Bone marrow (tissue), 2 donors: ENCODE results near the gene PABPN1.

Experiments
- DNase-seq, 2 donors: peaks; one replicate each; lab custom pipeline; 2025; lab: John Stamatoyannopoulos, UW

The PABPN1 gene

GRCh38 chr14:23326491-23327332 lies 5.5 kb downstream of the PABPN1 start:
- no peak for DNase-seq

GRCh38 chr14:23327947-23328744 lies 6.9 kb downstream of the PABPN1 start:
- DNase-seq = peak in 1 of 2 donors; percentile 49

DNA sequence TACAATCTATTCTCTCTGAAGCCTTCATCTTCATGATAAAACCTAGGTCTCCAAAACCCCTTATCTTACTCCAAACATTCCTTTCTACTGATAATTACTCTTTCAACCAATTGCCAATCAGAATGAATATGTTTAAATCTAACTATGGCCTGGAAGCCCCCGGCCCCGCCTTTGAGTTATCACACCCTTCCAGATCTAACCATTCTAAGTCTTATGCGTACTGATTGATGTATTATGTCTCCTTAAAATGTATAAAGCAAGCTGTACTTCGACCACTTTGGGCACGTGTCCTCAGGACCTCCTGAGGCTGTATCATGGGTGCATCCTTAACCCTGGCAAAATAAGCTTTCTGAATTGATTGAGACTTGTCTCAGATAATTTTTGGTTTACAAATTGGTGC lies 14.4 kb downstream of the PABPN1 start:
- no peak for DNase-seq

- no peak for DNase-seq
Measured at GRCh38 chr14:23339506-23340268, 18.4 kb downstream of the PABPN1 start.

DNA sequence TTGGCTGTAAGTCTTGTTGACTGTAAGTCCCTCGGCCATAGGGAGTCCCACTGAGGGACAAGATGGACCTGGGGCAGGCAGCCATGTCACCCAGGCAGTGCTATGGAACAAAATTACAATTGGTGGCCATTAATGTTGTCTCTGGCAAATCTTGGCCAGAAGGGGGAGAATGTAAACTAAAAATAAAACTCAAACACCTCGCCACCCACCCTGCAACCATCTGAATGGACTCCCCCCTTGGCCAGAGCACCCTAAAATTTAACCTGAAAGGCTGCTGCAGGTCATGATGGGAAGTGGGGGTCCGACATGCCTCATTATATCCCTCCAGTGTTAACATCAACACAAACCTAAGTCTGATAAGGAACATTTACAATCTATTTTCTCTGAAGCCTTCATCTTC lies 23.2 kb downstream of the PABPN1 start:
- no peak for DNase-seq

GRCh38 chr14:23345987-23346692 lies 24.9 kb downstream of the PABPN1 start:
- DNase-seq = no peak

DNA sequence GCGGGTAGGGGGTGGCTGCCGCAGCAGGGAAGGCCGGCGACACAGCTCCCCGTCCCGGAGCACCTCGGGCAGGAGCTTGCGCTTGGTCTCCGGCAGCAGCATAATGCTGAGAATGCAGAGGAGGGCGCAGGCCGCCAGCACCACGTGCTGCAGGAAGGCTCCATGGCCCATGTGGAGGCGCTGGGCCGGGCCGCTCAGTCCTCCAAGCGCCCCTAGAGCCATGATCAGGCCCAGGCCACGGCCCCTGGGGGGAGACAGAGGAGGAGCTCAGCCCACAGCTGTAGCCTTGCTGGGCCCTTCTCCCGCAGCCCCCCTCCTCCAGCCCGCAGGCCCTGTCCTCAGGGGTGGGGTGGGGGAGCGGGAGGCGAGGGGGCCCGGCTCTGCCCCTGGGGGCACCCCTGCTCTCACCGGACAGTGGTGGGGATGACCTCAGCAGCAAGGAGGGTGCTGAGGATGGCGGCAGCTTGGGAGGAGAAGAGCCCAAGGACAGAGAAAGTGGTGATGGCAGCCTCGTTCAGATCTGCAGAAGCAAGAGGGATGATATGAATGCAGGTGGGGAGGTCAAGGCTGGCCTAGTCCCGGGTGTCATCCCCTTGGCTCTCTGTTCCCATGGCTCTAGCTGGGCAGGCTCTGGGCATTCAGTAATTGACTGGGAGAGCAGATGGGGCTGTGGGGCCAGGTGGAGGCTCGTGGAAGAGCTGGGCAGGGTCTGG lies 25.6 kb downstream of the PABPN1 start:
- no peak for DNase-seq

GRCh38 chr14:23347406-23348296 lies 26.4 kb downstream of the PABPN1 start:
- DNase-seq = no peak

- DNase-seq = no peak
Measured at GRCh38 chr14:23348297-23348655, 27.0 kb downstream of the PABPN1 start.

DNA sequence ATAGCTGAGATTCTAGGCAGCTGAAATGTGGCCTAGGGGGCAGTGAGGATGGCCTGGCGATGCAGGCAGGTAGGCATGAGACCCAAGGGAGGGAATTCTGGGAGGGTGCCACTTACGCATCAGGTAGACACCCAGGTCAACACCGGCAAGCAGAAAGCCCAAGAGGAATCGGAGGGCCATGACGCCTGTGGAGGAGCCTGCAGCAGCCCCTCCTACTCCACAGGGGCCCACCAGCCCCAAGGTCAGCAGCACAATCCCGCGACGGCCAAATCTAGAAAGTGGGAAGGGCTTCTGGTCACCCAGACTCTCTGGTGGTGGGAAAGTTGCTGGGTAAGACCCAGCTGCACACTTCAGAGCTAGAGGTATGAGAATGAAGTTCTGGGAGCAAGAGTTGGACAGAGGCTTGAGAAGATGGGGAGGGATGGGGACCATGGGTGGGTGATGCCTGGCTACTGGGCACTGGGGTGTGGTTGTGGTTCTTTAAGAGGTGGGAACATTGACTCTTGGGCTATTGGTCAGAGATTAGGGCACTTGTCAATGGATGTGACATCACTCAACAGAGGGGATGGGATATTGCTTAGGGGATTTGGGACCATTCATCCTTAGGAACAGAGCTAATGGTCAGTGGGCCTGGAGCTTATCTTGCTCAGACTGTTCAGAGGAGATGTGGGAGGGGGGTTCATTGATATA lies 28.0 kb downstream of the PABPN1 start:
- DNase-seq = no peak

- no peak for DNase-seq
Measured at GRCh38 chr14:23351681-23352505, 30.6 kb downstream of the PABPN1 start.

- DNase-seq = no peak
Measured at GRCh38 chr14:23352506-23353432, 31.5 kb downstream of the PABPN1 start, which contains the start of gene SLC22A17. Gene SLC22A17, minus strand, starts transcription at chr14:23352887.

- DNase-seq = no peak
Measured at GRCh38 chr14:23353433-23353780, 32.1 kb downstream of the PABPN1 start.

GRCh38 chr14:23354990-23355389 lies 33.7 kb downstream of the PABPN1 start:
- no peak for DNase-seq

GRCh38 chr14:23355871-23356435 lies 34.7 kb downstream of the PABPN1 start:
- no peak for DNase-seq

GRCh38 chr14:23356662-23357061 lies 35.4 kb downstream of the PABPN1 start:
- DNase-seq = no peak

GRCh38 chr14:23357261-23357660 lies 36.0 kb downstream of the PABPN1 start:
- DNase-seq = no peak
